Measurements from ENCODE around the gene U2AF2. TPM values are rescaled to one million over a fixed set of nuclear protein-coding genes. Genes with fewer than 3 reads are reported as not detected.

Gene U2AF2
- total RNA-seq, 1 experiment from 2014 or later = 323 TPM

DNA sequence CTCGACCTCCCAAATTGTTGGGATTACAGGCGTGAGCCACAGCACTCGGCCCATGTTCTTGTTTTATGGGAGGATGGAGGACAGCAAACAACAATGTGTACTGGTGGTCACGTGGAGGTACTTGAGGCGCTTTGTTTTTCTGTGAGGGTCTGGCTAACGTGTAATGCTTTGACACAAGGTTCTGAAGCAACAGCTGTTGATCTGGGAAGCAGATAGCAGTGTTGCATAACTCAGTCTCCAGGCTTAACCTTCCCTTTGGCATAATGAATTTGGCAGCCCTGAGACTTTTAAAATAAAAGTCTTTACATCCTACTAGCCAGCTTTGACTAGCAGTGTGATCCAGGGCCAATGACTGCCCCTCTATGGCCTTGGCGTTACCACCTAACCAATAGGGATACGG lies 21.0 kb upstream of the U2AF2 start:
- H3K9me3 ChIP-seq (ENCODE audit: insufficient read depth, low read depth) = no peaks in the 10 kb centered on the region
- no peak for DNase-seq
- H3K79me2 ChIP-seq (ENCODE audit: low read depth) = peaks cover 34% of the 10 kb centered on the region
- peaks cover 3% of the 10 kb centered on the region; the same call in 1 of the 2 replicates for H3K36me3 ChIP-seq (ENCODE audit: low read depth)
- CTCF ChIA-PET = interaction anchor here (0.6 to 1.2 kb wide), 2 partner anchors 16 to 700 kb away, joined by 3 read pairs; no protein-coding TSS in a partner anchor
- H3F3A ChIP-seq (ENCODE audit: insufficient read depth, low read depth) = peaks cover 28% of the 10 kb centered on the region; the same call in 1 of the 2 replicates
- POLR2A ChIA-PET (ENCODE audit: unreplicated experiment) = interaction anchor here (0.6 kb wide), 1 partner anchor 20 kb away, joined by 3 read pairs; no protein-coding TSS in a partner anchor
- H3K9me2 ChIP-seq (ENCODE audit: insufficient read depth) = no peaks in the 10 kb centered on the region
- peak overlapping the region; percentile 92; the same call in 1 of the 2 replicates for H2AFZ ChIP-seq
- no TSS peak for BruUV-seq (replicated peaks)
- H3K4me3 ChIP-seq = peak overlapping the region; percentile 89; the same call in 1 of the 2 replicates
- H3K27me3 ChIP-seq (ENCODE audit: insufficient read depth, low read depth) = no peaks in the 10 kb centered on the region
- H3K4me1 ChIP-seq (replicated peaks; ENCODE audit: insufficient read depth) = peaks cover 12% of the 10 kb centered on the region
- intact Hi-C loops (cut with micrococcal nuclease; ENCODE audit: unreplicated experiment) = loop anchor here (2.0 to 10.0 kb wide), 8 partner anchors 21 to 1461 kb away; partner anchors contain the start of gene U2AF2
- no peak overlapping the region for H3K27ac ChIP-seq
- no peaks in the 10 kb centered on the region for H4K20me1 ChIP-seq (ENCODE audit: insufficient read depth)
- TF ChIP-seq, protein P1, sequence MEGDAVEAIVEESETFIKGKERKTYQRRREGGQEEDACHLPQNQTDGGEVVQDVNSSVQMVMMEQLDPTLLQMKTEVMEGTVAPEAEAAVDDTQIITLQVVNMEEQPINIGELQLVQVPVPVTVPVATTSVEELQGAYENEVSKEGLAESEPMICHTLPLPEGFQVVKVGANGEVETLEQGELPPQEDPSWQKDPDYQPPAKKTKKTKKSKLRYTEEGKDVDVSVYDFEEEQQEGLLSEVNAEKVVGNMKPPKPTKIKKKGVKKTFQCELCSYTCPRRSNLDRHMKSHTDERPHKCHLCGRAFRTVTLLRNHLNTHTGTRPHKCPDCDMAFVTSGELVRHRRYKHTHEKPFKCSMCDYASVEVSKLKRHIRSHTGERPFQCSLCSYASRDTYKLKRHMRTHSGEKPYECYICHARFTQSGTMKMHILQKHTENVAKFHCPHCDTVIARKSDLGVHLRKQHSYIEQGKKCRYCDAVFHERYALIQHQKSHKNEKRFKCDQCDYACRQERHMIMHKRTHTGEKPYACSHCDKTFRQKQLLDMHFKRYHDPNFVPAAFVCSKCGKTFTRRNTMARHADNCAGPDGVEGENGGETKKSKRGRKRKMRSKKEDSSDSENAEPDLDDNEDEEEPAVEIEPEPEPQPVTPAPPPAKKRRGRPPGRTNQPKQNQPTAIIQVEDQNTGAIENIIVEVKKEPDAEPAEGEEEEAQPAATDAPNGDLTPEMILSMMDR (conservative IDR thresholded peaks at IDR 0.05) = no peak
- TF ChIP-seq EZH2 (IDR thresholded peaks at IDR 0.05; ENCODE audit: low read depth) = no peak
- H3K4me2 ChIP-seq = peak overlapping the region; percentile 92

DNA sequence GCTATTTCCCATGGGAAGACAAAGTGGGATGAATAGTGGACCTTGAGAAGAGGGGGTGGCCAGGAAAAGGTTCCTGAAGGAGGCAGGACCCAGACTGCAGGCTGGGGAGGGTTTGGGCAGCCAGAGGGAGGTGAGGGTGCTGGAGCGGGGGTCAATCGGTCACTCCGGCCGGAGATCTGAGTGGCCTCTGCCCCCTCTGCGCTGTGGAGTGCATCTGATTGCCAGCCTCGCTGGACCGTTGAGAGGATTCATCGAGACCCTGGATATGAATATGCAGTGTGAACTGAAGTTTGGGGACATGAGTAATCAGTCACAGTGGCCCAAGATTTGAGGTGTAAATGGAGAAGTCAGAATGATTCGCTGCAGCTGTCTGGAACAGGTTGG lies 19.5 kb upstream of the U2AF2 start:
- Histone ChIP-seq H3K9me2 (ENCODE audit: insufficient read depth) (no peaks in the 10 kb centered on the region), H3K36me3 (ENCODE audit: low read depth) (peaks cover 3% of the 10 kb centered on the region; the same call in 1 of the 2 replicates), H4K20me1 (ENCODE audit: insufficient read depth) (peaks cover 3% of the 10 kb centered on the region; the same call in 1 of the 2 replicates), H3K4me3 (peak overlapping the region; percentile 89), H2AFZ (peak overlapping the region; percentile 92), H3K4me2 (peak overlapping the region; percentile 92), H3K4me1 (replicated peaks; ENCODE audit: insufficient read depth) (peaks cover 12% of the 10 kb centered on the region), H3K9me3 (ENCODE audit: insufficient read depth, low read depth) (no peaks in the 10 kb centered on the region), H3K27ac (peak overlapping the region; percentile 57), H3F3A (ENCODE audit: insufficient read depth, low read depth) (peaks cover 42% of the 10 kb centered on the region; the same call in 1 of the 2 replicates), H3K79me2 (ENCODE audit: low read depth) (peaks cover 34% of the 10 kb centered on the region), H3K27me3 (ENCODE audit: insufficient read depth, low read depth) (no peaks in the 10 kb centered on the region)
- intact Hi-C loops (cut with micrococcal nuclease; ENCODE audit: unreplicated experiment) = loop anchor here (2.0 to 10.0 kb wide), 5 partner anchors 19 to 1459 kb away; partner anchors contain the start of gene U2AF2
- ChIA-PET POLR2A (ENCODE audit: unreplicated experiment) (interaction anchor here (1.0 kb wide), 1 partner anchor 698 kb away, joined by 4 read pairs; no protein-coding TSS in a partner anchor), CTCF (no interaction called here)
- TF ChIP-seq EZH2 (IDR thresholded peaks at IDR 0.05; ENCODE audit: low read depth) = no peak
- TF ChIP-seq, protein P1 (conservative IDR thresholded peaks at IDR 0.05) = no peak
- TSS peak; percentile 51 for BruUV-seq (replicated peaks)
- DNase-seq = no peak

DNA sequence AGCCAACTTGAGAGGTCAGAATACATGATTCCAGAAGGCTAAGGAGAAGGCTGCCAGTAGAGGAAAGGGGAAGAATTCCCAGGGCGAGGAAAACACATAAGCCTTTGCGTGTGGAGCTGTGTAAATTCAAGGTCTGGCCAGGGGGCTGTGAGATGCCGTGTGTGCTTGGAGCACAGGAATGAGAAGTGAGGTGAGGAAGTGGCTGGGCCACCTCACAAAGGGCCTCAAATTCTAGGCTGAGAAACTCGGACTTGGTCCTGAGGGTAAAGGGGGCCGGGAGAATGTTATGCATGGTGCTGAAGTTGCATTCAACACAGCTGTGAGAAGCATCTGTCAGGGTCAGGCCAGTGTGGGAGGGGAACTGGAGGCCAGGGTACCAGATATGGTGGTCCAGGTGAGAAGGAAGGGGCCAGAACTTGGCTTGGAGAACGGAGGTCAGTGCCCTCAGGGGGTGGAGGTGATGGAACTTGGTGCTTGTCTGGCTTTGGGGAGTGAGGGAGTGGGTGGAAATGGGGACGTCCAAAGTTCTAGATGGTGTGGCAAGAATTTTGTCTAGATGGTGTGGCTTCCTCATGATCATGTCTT lies 18.9 kb upstream of the U2AF2 start:
- peaks cover 3% of the 10 kb centered on the region; the same call in 1 of the 2 replicates for H3K36me3 ChIP-seq (ENCODE audit: low read depth)
- peak overlapping the region; percentile 92 for H3K4me2 ChIP-seq
- DNase-seq = no peak
- intact Hi-C loops (cut with micrococcal nuclease; ENCODE audit: unreplicated experiment) = loop anchor here (2.0 to 10.0 kb wide), 5 partner anchors 19 to 1459 kb away; partner anchors contain the start of gene U2AF2
- TF ChIP-seq EZH2 (IDR thresholded peaks at IDR 0.05; ENCODE audit: low read depth) = no peak
- TF ChIP-seq, protein P1 (conservative IDR thresholded peaks at IDR 0.05) = no peak
- ChIA-PET POLR2A (ENCODE audit: unreplicated experiment) (interaction anchor here (0.7 kb wide), 1 partner anchor 12 kb away, joined by 8 read pairs; the partner anchor contains the start of gene ZNF784), CTCF (no interaction called here)
- BruUV-seq (replicated peaks) = no TSS peak
- H3K27ac ChIP-seq = no peak overlapping the region
- peaks cover 3% of the 10 kb centered on the region; the same call in 1 of the 2 replicates for H4K20me1 ChIP-seq (ENCODE audit: insufficient read depth)
- no peak overlapping the region for H2AFZ ChIP-seq
- peak overlapping the region; percentile 89 for H3K4me3 ChIP-seq
- H3K79me2 ChIP-seq (ENCODE audit: low read depth) = peaks cover 34% of the 10 kb centered on the region
- peaks cover 12% of the 10 kb centered on the region for H3K4me1 ChIP-seq (replicated peaks; ENCODE audit: insufficient read depth)
- no peaks in the 10 kb centered on the region for H3K27me3 ChIP-seq (ENCODE audit: insufficient read depth, low read depth)
- no peaks in the 10 kb centered on the region for H3K9me2 ChIP-seq (ENCODE audit: insufficient read depth)
- H3K9me3 ChIP-seq (ENCODE audit: insufficient read depth, low read depth) = no peaks in the 10 kb centered on the region
- H3F3A ChIP-seq (ENCODE audit: insufficient read depth, low read depth) = peaks cover 46% of the 10 kb centered on the region; the same call in 1 of the 2 replicates
